HG03432 (cell line): ENCODE measurements around the gene NFATC2.
"Not testable (repeated sequence)": the region's sequence is repeated elsewhere in the genome, so short reads cannot be mapped to it uniquely, and the experiment has no call there.

Experiments
- ATAC-seq: cut with Tn5 transposase; IDR thresholded peaks from one replicate; pipeline ENCODE4 v1.9.1; 2021; ENCODE audit warnings: mild to moderate bottlenecking, moderate library complexity; ENCODE audit not compliant: unreplicated experiment

The NFATC2 gene

GRCh38 chr20:51569815-51570738 is 27.6 kb upstream of the NFATC2 start:
- no peak for ATAC-seq

- not testable (repeated sequence) for ATAC-seq
Measured at GRCh38 chr20:51568533-51568932, 26.0 kb upstream of the NFATC2 start.

GRCh38 chr20:51567622-51568021 is 25.1 kb upstream of the NFATC2 start:
- ATAC-seq: no peak

- ATAC-seq: no peak
Measured at GRCh38 chr20:51566594-51566993, 24.1 kb upstream of the NFATC2 start.

GRCh38 chr20:51565298-51566144 is 23.0 kb upstream of the NFATC2 start:
- ATAC-seq: no peak

GRCh38 chr20:51563486-51564332 is 21.2 kb upstream of the NFATC2 start:
- no peak for ATAC-seq

- no peak for ATAC-seq
Measured at GRCh38 chr20:51563174-51563485, 20.6 kb upstream of the NFATC2 start.

DNA sequence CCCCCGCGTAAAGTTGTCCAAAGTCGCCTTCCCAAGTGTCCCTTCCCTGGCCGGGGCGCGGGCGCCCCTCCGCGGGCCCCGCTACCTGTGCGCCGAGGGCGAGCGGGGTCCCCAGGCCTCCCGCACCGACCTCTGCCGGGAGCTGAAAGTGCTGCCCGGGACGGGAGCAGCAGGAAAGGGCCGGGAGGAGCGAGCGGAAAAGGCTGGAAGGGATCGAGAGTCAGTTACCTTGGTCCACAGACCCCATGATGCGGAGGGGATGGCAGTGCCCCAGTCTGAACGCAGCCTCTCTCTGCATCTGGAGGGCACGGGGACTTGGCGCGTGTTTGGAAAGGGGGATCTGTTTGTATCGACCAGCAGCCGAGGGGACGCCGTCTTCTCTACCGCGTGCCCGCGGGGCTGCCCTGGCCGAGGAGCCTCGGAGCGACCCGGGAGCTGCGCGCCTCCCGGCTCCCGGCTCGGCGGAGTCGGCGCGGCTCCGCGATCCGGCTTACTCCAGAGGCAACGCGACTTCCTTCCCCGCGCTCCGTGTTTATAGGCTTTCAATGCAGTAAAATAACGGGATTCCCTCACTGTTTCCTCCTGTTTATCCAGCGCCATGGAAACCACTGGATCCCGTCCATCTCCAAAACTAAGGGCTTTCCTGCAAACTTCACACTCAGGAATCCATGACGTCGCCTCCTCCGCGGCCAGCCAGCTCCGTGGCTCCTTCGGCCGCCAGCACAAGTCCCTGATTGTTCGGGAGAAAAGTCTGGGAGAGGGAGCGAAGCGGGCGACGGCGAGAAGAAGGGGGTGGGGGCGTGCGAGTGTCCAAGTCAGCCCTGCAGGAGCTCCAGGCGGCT is 20.0 kb upstream of the NFATC2 start:
- ATAC-seq: no peak

DNA sequence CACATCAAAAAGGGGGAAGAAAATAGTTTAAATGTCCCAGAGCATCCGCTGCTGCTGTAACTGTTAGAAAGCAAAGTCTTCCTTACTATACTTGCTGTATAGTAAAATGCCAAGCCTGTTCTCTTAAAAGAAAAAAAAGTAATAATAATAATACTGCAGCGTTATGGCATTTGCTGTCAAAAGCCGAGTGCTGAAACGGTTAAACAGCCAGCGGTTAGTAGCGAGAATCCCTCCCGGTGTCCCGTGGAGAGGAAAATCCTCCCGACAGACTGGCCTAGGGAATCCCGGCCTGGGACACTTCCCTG is 19.5 kb upstream of the NFATC2 start:
- no peak for ATAC-seq

DNA sequence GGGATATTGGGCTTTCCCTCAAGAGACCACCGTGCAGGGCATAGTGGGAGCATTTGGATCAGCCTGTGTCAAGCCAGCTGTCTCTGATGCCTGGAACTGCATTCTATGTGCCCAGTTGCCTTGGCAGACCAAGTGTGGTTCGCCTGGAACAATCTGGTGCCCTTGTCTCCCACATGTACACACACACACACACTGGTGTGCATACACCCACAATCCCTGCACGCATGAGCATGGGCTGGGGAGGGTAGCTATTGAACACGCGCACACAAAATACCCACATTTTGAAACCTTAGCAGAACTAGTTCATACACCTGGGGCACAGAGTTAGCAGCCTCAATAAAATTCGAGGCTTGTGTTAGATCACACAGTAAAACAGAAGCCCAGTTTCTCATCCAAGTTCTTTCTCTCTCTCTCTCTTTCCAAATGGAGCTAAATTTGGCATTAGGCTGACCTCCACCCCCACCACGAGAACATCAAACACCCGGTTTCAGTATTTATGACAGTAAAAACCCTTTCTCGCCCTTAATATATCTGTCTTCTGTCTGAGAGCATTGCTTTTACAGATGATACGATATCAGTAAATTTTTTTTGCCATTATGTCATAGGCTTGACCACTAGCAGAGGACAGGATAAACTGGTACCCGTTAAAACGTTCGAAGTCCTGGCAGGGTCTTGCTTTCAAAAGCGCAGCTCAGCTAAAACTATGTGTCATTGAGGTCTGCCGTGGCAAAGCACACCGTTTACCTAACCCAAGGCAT is 18.2 kb upstream of the NFATC2 start:
- no peak for ATAC-seq

- no peak for ATAC-seq
Measured at GRCh38 chr20:51560042-51560441, 17.5 kb upstream of the NFATC2 start.

DNA sequence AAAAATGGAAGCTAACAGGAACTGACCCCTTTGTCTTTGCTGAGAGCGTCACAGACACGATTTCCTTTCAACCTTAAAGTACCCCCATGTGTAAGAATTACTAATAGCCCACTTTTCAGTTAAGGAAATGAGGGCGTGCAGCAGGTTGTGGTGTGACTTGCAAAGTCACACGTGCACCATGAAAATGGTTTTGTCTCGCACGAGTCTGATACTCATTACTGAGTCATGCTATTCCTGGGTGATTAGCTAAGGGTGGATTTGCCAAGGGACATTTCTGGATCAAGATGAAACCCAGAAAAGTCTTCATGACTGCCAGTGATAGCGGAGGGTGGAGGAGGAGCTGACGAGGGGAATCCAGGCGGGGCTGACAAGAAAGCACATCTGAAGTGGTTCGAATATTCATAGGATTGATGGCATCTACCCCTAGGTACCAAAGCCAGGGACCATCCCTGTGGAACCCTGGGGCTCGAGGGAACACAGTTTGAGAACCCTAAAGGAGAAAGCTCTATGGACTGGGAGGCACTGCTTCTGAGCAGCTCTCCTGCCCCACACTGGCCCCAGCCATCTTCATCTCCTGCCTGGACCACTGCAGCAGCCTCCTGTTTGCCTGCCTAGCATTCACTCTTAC is 12.1 kb upstream of the NFATC2 start:
- no peak for ATAC-seq

- ATAC-seq: no peak
Measured at GRCh38 chr20:51553897-51554486, 11.5 kb upstream of the NFATC2 start.

DNA sequence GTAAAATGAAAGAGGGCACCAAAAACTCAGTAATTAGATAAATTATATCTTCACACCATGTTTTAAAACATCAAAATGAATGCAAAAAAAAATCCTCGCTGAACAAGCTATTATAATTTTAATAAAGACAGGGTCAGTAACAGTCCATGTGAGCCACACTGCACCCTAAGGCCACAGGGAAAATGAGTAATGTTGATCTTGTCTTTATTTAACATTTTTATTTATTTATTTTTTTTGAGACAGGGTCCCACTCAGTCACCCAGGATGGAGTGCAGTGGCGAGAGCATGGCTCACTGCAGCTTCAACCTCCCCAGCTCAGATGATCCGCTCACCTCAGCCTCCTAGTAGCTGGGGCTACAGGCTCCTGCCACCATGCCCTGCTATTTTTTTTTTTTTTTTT is 8.7 kb upstream of the NFATC2 start:
- ATAC-seq: no peak

DNA sequence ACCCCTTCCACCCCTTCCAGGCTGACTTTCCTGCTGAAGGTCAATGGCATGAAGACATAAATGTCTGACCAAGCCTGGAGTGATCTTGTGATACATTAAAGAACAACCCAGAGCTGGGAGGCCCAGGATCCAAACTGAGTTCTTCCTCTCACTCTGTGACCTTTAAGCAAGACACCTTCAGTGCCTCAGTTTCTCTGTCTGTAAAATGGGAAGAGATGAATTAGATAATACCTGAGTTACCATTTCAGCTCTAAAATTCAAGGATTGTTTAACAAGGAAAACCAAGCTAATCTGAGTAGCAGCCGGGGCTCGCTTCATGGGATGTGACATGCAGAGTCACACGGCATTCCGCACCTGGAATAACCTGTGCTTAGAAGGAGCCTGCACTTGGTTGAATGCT is 7.0 kb upstream of the NFATC2 start:
- ATAC-seq: no peak

DNA sequence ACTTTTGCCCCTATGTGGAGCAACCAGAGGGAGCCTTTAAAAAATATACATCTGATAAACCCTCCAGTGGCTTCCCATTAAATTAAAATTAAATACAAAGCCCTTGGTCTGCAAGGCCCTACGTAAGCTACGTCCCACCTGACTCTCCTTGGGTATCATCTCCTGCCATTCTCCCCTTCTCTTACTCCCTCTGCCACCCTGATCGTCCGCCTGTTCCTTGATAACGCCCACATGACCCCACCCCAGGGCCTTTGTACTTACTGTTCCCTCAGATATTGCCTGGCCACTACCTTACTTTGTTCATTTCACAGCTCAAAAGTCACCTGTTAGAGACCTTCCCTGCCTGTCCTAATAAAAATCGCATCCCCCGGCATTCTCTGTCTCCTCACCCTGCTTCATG is 5.4 kb upstream of the NFATC2 start:
- ATAC-seq: no peak

- no peak for ATAC-seq
Measured at GRCh38 chr20:51545515-51545914, 3.0 kb upstream of the NFATC2 start.

GRCh38 chr20:51543422-51543788 is 886 bp upstream of the NFATC2 start:
- no peak for ATAC-seq

DNA sequence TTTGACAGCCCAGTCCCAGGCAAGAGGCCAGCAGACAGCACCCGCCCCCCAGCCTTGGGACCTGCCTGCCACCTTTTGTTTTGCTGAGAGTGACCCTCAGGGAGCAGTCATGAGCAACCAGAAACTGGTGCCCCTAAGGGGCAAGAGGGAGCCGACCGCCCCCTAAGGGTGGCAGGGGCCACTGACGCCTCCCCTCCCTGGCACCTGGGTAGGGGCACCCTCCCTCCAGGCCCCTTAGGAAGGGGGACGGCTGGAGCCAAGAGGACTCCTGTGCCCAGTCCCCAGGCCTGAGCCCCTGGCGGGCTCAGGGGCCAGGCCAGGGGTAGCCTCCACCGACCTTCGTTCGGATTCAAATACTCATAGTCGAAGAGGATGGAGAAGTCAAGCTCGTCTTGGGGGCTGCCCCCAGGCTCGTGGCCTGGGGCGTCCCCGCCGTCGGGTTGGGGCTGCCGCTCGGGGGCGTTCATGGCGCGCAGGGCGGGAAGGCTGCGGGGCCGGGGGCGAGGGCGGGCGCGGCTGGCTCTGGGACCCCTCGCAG is 417 bp downstream of the NFATC2 start:
- ATAC-seq: peak; percentile 41
